ENCODE results near the gene DTX4. TPM values are rescaled to one million over a fixed set of nuclear protein-coding genes. Genes with fewer than 3 reads are reported as not detected.

Gene DTX4
- total and polyA plus RNA-seq, 2 of the 4 experiments (the other 2 are of a cell fraction): 2.7 to 3.0 TPM

GRCh38 chr11:59191890-59192289, 20.0 kb downstream of the DTX4 start:
- Histone ChIP-seq H3K36me3 (ENCODE audit: control insufficient read depth, insufficient read depth, low read length) (peaks cover 48% of the 10 kb centered on the region), H3K56ac (ENCODE audit: extremely low read depth, insufficient read depth, low read length) (no peak overlapping the region)
- ATAC-seq (ENCODE audit: low read depth): no peak

More at GRCh38 chr11:59191890-59192289, 20.0 kb downstream of the DTX4 start:
- Histone ChIP-seq H3K4ac (ENCODE audit: low read depth, low read length) (no peak overlapping the region), H3K9ac (ENCODE audit: low read depth, low read length) (no peak overlapping the region), H2AFZ (replicated peaks; ENCODE audit: low read length, poor library complexity) (peak overlapping the region; percentile 25), H4K20me1 (ENCODE audit: insufficient read depth, low read length) (0 out of 2 replicates have a peak, but pooled peaks cover under 1% of the 10 kb centered on the region), H3K18ac (ENCODE audit: low read depth, low read length) (no peak overlapping the region), H3K27me3 (ENCODE audit: control insufficient read depth, insufficient read depth, low read length) (no peaks in the 10 kb centered on the region), H3K4me2 (ENCODE audit: low read depth, low read length) (no peak overlapping the region), H2BK20ac (ENCODE audit: low read depth, low read length) (no peak overlapping the region), H3K79me1 (ENCODE audit: low read depth in 1 of 2, low read length in 2 of 2) (peaks cover 0 to 13% of the 10 kb centered on the region in 2 experiments; a peak in 1 of 4 replicates), H4K5ac (ENCODE audit: low read depth, low read length) (no peak overlapping the region), H3K9me3 (ENCODE audit: control insufficient read depth, insufficient read depth, low read length) (no peaks in the 10 kb centered on the region), H3K4me3 (ENCODE audit: insufficient read depth, low read depth, low read length) (no peak overlapping the region), H3K27ac (ENCODE audit: insufficient read depth, low read length) (no peak overlapping the region), H4K8ac (ENCODE audit: low read depth in 2 of 2, low read length in 2 of 2) (no peak overlapping the region), H2AK5ac (ENCODE audit: low read depth, low read length) (no peak overlapping the region), H4K91ac (ENCODE audit: insufficient read depth, low read depth, low read length) (no peak overlapping the region), H3K14ac (replicated peaks; ENCODE audit: low read depth, low read length) (no peak overlapping the region), H3K4me1 (ENCODE audit: control insufficient read depth, insufficient read depth, low read length) (peaks cover 5% of the 10 kb centered on the region), H2BK120ac (ENCODE audit: low read depth, low read length) (no peak overlapping the region), H3K23ac (ENCODE audit: low read depth, low read length) (no peak overlapping the region), H3K9me1 (ENCODE audit: insufficient read depth, low read length) (peaks cover 10% of the 10 kb centered on the region), H2BK15ac (ENCODE audit: low read depth, low read length) (no peak overlapping the region), H2BK5ac (ENCODE audit: low read depth, low read length, poor library complexity, severe bottlenecking) (no peak overlapping the region), H2AK9ac (replicated peaks; ENCODE audit: low read depth, low read length, poor library complexity) (no peak overlapping the region)
- no TSS peak for BruUV-seq (replicated peaks)
- CTCF ChIA-PET: interaction anchor here (1.0 to 1.7 kb wide), 2 partner anchors 15 to 20 kb away, joined by 3 to 6 read pairs; partner anchors contain the start of gene DTX4
- 89% methylated on average over 5 of the region's 8 CpGs; no CpG with 5 or more reads in 1 of the 2 experiments for WGBS, 2 experiments (ENCODE audit: extremely low coverage in 2 of 2, insufficient read length in 1 of 2)
- DNase-seq: no peak
- intact Hi-C loops (cut with micrococcal nuclease): no loop called here
- POLR2A ChIA-PET (ENCODE audit: unreplicated experiment): no interaction called here
- in situ Hi-C loops (cut with MboI; ENCODE audit: low sequenced_read_pairs): no loop called here
- TF ChIP-seq FOS (IDR thresholded peaks at IDR 0.05; ENCODE audit: low read depth, low read length) (no peak), POLR2A (IDR thresholded peaks at IDR 0.05; ENCODE audit: low read depth, low read length) (no peak), MAZ (IDR thresholded peaks at IDR 0.05; ENCODE audit: borderline replicate concordance, low read depth, low read length) (no peak)
- dilution Hi-C loops (cut with HindIII; ENCODE audit: low sequenced_read_pairs, unreplicated experiment): no loop called here
